SK-N-SH treated with all-trans-retinoic acid at 6 μM for 48 hours (cell line): ENCODE results near the gene RECQL5.

Source experiments
- GLIS3 ChIP-seq: fragments of 250-450 bp; sonication (Bioruptor Pico); IDR thresholded peaks from 2 replicates; pipeline ENCODE4 v1.5.0; 2020; ENCODE audit warnings: mild to moderate bottlenecking, moderate library complexity
- OSR1 ChIP-seq: fragments of 250-450 bp; sonication (Bioruptor Pico); IDR thresholded peaks from 2 replicates; pipeline ENCODE4 v1.8.0; 2022; ENCODE audit warnings: moderate library complexity, mild to moderate bottlenecking, inconsistent platforms
- RARB ChIP-seq: fragments of 250-450 bp; sonication (Bioruptor Pico); IDR thresholded peaks from 2 replicates; pipeline ENCODE4 v1.8.0; 2021; ENCODE audit warnings: mild to moderate bottlenecking, moderate library complexity
- TOX ChIP-seq: fragments of 250-450 bp; sonication (Bioruptor Pico); IDR thresholded peaks from 2 replicates; pipeline ENCODE4 v1.8.0; 2021; ENCODE audit warnings: mild to moderate bottlenecking, moderate library complexity, borderline replicate concordance
- TSHZ2 ChIP-seq: fragments of 250-450 bp; sonication (Bioruptor Pico); IDR thresholded peaks from 2 replicates; pipeline ENCODE4 v1.5.0; 2020; ENCODE audit warnings: mild to moderate bottlenecking, moderate library complexity
- ZFP3 ChIP-seq: fragments of 250-450 bp; sonication (Bioruptor Pico); IDR thresholded peaks from 2 replicates; pipeline ENCODE4 v1.5.0; 2020; ENCODE audit warnings: mild to moderate bottlenecking, moderate library complexity
- ZNF565 ChIP-seq: fragments of 450-650 bp; formaldehyde crosslinking; conservative IDR thresholded peaks from 2 replicates; pipeline ENCODE4 v1.5.0; 2020; ENCODE audit warnings: low read depth, mild to moderate bottlenecking, moderate library complexity

- TF ChIP-seq ZNF565 (CRISPR knock-in tag): no peak
- TF ChIP-seq OSR1 (CRISPR knock-in tag): no peak
- no peak for TF ChIP-seq RARB (CRISPR knock-in tag)
- TF ChIP-seq TSHZ2 (CRISPR knock-in tag): no peak
- TF ChIP-seq ZFP3 (CRISPR knock-in tag): no peak
- no peak for TF ChIP-seq GLIS3 (CRISPR knock-in tag)
- no peak for TF ChIP-seq TOX (CRISPR knock-in tag)
Measured at GRCh38 chr17:75670868-75671267, 3.9 kb upstream of the RECQL5 start.
